GM21786 (cell line): ENCODE results near the gene PTGR1.
"Not testable (repeated sequence)": the region's sequence is repeated elsewhere in the genome, so short reads cannot be mapped to it uniquely, and the experiment has no call there.

Source experiments
- ATAC-seq: cut with Tn5 transposase; IDR thresholded peaks from one replicate; pipeline ENCODE4 v1.9.1; 2021; ENCODE audit not compliant: unreplicated experiment

PTGR1 gene

GRCh38 chr9:111613436-111614040, 14.1 kb upstream of the PTGR1 start:
- ATAC-seq: no peak

- ATAC-seq: no peak
Observed at GRCh38 chr9:111610845-111611244, 11.4 kb upstream of the PTGR1 start.

GRCh38 chr9:111610149-111610548, 10.7 kb upstream of the PTGR1 start:
- no peak for ATAC-seq

- no peak for ATAC-seq
Observed at GRCh38 chr9:111605041-111605559, 5.7 kb upstream of the PTGR1 start.

- no peak for ATAC-seq
Observed at GRCh38 chr9:111604054-111604615, 4.7 kb upstream of the PTGR1 start.

GRCh38 chr9:111603041-111603440, 3.6 kb upstream of the PTGR1 start:
- no peak for ATAC-seq

GRCh38 chr9:111601237-111602018, 2.0 kb upstream of the PTGR1 start:
- no peak for ATAC-seq

- ATAC-seq: no peak
Observed at GRCh38 chr9:111599955-111600343, 502 bp upstream of the PTGR1 start.

- ATAC-seq: peak; percentile 4
Observed at GRCh38 chr9:111598733-111599091, 735 bp downstream of the PTGR1 start.

GRCh38 chr9:111597852-111598732, 1.4 kb downstream of the PTGR1 start:
- ATAC-seq: peak; percentile 73

- no peak for ATAC-seq
Observed at GRCh38 chr9:111588846-111589245, 10.6 kb downstream of the PTGR1 start.

- no peak for ATAC-seq
Observed at GRCh38 chr9:111586378-111586777, 13.1 kb downstream of the PTGR1 start.

GRCh38 chr9:111582888-111583287, 16.6 kb downstream of the PTGR1 start:
- ATAC-seq: no peak

GRCh38 chr9:111572950-111573604, 26.4 kb downstream of the PTGR1 start:
- ATAC-seq: no peak

- ATAC-seq: not testable (repeated sequence)
Observed at GRCh38 chr9:111568127-111568526, 31.3 kb downstream of the PTGR1 start.

- no peak for ATAC-seq
Observed at GRCh38 chr9:111566234-111566633, 33.2 kb downstream of the PTGR1 start.

- no peak for ATAC-seq
Observed at GRCh38 chr9:111561165-111561719, 38.2 kb downstream of the PTGR1 start.

GRCh38 chr9:111559000-111559610, 40.3 kb downstream of the PTGR1 start:
- ATAC-seq: no peak

- not testable (repeated sequence) for ATAC-seq
Observed at GRCh38 chr9:111555425-111555824, 44.0 kb downstream of the PTGR1 start.

- ATAC-seq: no peak
Observed at GRCh38 chr9:111548623-111549022, 50.8 kb downstream of the PTGR1 start.
